Left forelimb (tissue), 1 donor: ENCODE results near the gene VIPR1.
A peak's percentile ranks its signal among the peaks of the same experiment; 100 is the strongest.
"Not testable (repeated sequence)": the region's sequence is repeated elsewhere in the genome, so short reads cannot be mapped to it uniquely, and the experiment has no call there.

Experiments used
- DNase-seq: peaks from one replicate; pipeline ENCODE4 v3.0.0-alpha.2; 2018; ENCODE audit warnings: low spot score

Gene VIPR1

DNA sequence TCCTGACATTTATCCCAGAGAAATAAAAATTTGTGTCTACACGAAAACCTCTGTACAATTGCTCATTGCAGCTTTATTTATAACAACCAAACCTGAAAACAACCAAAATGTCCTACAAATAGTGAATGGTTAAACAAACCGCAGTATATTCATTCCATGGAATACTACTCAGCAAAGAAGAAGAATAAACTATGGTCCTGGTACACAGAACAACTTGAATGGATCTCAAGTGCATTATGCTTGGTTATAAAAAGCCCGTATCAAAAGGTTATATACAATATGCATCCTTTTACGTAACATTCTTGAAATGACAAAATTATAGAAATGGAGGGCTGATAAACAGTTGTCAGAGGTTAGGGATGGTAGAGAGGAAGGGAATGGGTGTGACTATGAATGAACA, 75.6 kb downstream of the VIPR1 start:
- DNase-seq, result no peak

- not testable (repeated sequence) for DNase-seq
These were observed 76.9 kb downstream of the VIPR1 start for GRCh38 chr3:42579346-42579745.

- no peak for DNase-seq
These were observed 78.9 kb downstream of the VIPR1 start for GRCh38 chr3:42581400-42581708.

- DNase-seq, result peak; percentile 94
These were observed 79.4 kb downstream of the VIPR1 start, which contains the start of gene SEC22C for GRCh38 chr3:42581709-42582473. SEC22C (minus strand) TSS chr3:42581967; CDS start chr3:42569046, 12,921 bp downstream.

GRCh38 chr3:42582474-42583070, 80.1 kb downstream of the VIPR1 start:
- DNase-seq, result no peak
